Adipocyte (in vitro differentiated cells): ENCODE results near the gene RTN4RL1.

Source experiments
- DNase-seq: peaks from one replicate; pipeline ENCODE4 v3.0.0-alpha.2; 2015; ENCODE audit warnings: low read depth
- H3K27me3 ChIP-seq: replicated peaks from 2 replicates; pipeline ENCODE4 v1.7.0; 2013; ENCODE audit warnings: mild to moderate bottlenecking, low read length, moderate library complexity; ENCODE audit not compliant: control insufficient read depth, insufficient read depth
- H3K36me3 ChIP-seq: 2 replicates; pipeline ENCODE4 v1.7.0; 2013; ENCODE audit warnings: low read length, mild to moderate bottlenecking, moderate library complexity; ENCODE audit not compliant: control insufficient read depth, insufficient read depth, severe bottlenecking
- H3K4me1 ChIP-seq: 2 replicates; pipeline ENCODE4 v1.7.0; 2013; ENCODE audit warnings: mild to moderate bottlenecking, low read length, moderate library complexity; ENCODE audit not compliant: control insufficient read depth, insufficient read depth
- H3K4me3 ChIP-seq: 2 replicates; pipeline ENCODE4 v1.7.0; 2013; ENCODE audit warnings: mild to moderate bottlenecking, low read length, moderate library complexity
- H3K9ac ChIP-seq: 2 replicates; pipeline ENCODE4 v1.7.0; 2013; ENCODE audit warnings: mild to moderate bottlenecking, low read length, moderate library complexity
- H3K9me3 ChIP-seq: 2 replicates; pipeline ENCODE4 v1.7.0; 2013; ENCODE audit warnings: mild to moderate bottlenecking, low read length, moderate library complexity; ENCODE audit not compliant: control insufficient read depth

The RTN4RL1 gene, protein sequence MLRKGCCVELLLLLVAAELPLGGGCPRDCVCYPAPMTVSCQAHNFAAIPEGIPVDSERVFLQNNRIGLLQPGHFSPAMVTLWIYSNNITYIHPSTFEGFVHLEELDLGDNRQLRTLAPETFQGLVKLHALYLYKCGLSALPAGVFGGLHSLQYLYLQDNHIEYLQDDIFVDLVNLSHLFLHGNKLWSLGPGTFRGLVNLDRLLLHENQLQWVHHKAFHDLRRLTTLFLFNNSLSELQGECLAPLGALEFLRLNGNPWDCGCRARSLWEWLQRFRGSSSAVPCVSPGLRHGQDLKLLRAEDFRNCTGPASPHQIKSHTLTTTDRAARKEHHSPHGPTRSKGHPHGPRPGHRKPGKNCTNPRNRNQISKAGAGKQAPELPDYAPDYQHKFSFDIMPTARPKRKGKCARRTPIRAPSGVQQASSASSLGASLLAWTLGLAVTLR

GRCh38 chr17:2025220-2025621 is at the start of gene RTN4RL1:
Gene RTN4RL1, minus strand, starts transcription at chr17:2025334. Its CDS starts 469 bp downstream, at chr17:2024865.
- H3K9me3 ChIP-seq, result no peaks in the 10 kb centered on the region
- peak within 1 kb of the TSS; percentile 88 for H3K9ac ChIP-seq
- H3K4me1 ChIP-seq, result peaks cover 12% of the 10 kb centered on the region
- peak within 1 kb of the TSS; percentile 88 for H3K4me3 ChIP-seq
- H3K27me3 ChIP-seq, result peaks cover 5% of the 10 kb centered on the region
- DNase-seq, result peak; percentile 73
- H3K36me3 ChIP-seq, result no peaks in the 10 kb centered on the region

DNA sequence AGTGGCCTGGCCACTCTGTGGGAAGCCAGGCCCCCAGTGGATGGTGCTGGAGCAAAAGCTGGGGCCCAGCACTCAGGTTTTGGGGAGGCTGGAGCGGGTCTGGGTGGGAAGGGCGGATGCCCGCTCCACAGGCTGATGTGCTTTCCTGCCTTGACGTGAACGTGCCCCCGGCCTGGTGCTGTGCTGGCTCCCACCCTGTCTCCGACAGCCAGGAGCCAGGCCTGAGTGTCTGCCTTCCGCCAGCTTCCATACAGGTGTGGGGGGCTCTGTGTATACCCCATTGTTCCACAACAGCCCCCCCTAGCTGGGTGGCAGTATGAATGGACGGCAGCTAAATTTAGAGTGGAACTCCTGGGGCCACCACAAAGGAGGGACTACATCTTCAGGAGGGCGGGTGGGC is 49.8 kb upstream of the RTN4RL1 start:
- H3K9me3 ChIP-seq, result no peaks in the 10 kb centered on the region
- H3K9ac ChIP-seq, result no peak overlapping the region
- no peak overlapping the region for H3K4me3 ChIP-seq
- peaks cover 45% of the 10 kb centered on the region for H3K36me3 ChIP-seq
- peaks cover 16% of the 10 kb centered on the region for H3K4me1 ChIP-seq
- DNase-seq, result no peak
- no peaks in the 10 kb centered on the region for H3K27me3 ChIP-seq

DNA sequence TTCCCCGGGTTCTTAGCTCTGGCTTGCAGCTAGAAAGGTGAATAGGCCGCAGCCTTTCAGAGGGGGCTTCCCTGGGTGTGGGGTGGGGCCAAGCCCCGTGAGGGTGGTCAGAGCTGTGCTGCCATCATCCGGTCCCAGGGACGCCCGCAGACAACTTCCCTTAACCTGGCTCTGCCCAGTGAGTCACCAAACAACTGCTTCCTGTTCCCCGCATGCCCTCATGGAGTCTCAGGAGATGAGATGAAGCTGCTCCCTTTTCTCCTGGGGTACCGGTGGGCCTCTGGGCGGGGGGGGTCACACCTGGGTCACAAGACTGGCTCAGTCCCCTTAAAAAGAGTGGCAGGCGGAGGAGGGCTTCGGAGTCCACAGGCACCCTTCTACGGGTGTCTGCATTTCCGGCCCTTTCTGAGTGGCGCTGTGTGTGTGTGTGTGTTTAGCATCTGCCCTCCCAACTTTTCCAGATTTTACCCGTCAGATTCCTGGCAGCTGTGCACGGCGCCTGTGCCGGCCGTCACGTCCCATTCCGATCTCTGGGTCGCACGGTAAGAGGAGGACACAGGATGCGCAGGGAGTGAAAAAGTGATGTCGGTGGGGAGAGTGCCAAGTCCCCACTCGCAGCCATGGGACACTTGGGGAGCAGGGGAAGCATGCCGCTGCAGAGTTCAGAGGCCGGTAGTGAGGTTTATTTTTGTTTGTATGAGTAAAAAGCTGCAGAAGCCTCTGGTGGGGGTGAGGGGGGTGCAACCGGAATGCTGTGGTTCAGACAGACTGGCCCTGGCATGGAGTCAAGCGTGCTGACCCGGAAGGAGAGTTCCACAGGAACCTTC is 46.5 kb upstream of the RTN4RL1 start:
- Histone ChIP-seq H3K4me3 (no peak overlapping the region), H3K9ac (no peak overlapping the region), H3K4me1 (peaks cover 40% of the 10 kb centered on the region), H3K27me3 (no peaks in the 10 kb centered on the region), H3K36me3 (peaks cover 23% of the 10 kb centered on the region), H3K9me3 (no peaks in the 10 kb centered on the region)
- no peak for DNase-seq

DNA sequence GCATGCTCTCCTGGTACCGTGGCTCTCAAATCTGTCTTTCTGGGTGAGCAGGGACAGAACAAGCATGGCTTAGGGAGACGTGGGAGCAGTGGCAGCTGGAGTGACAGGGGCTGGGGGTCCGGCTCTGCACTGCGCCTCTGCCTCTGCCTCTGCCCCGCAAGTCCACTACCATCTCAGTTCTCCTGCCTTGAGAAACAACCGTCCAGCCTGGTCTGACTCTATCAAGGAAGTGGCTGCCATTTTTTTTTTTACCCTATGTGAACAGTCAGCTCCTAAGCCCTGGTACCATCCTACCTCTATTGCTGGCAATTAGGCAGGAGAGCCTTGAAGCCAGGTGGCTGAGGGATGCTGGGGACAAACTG is 45.9 kb upstream of the RTN4RL1 start:
- DNase-seq, result no peak
- Histone ChIP-seq H3K9ac (no peak overlapping the region), H3K4me3 (no peak overlapping the region), H3K9me3 (no peaks in the 10 kb centered on the region), H3K36me3 (peaks cover 23% of the 10 kb centered on the region), H3K4me1 (peaks cover 38% of the 10 kb centered on the region), H3K27me3 (no peaks in the 10 kb centered on the region)

DNA sequence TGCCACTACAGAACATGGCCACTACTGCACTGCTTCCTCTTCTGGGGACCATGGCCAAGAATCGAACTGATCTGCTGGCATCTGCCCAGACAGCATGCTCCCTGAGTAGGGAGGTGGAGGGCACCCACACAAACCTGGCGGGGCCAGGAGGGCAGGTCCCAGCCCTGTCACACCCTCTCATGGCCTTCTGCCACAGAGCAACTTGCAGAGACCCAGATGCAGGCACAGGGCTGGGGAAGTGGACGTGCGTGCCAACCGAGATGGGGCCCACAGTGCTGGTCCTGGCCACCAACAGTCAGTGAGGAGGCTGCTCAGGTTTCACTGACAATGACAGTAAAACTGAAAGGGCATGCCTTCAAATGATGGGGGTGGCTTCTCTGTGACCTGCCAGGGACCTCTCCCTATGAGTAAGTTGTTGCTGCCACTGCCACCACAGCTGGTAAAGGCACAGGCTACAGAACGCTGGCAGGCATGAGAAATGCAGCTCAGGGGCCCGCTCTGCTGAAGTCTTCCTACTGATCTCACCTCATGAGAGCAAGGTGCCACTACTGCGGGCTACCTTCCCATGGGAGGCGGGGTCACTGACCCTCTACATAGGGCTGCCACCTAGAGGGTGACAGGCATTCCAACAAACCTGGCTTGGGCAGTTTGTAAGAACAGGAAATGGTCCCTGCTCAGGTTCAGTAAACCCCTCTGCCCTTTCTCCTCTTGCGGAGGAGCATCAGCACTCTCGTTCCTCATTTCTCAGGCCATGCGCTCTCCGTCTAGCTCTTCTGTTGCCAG is 45.3 kb upstream of the RTN4RL1 start:
- peaks cover 38% of the 10 kb centered on the region for H3K4me1 ChIP-seq
- peaks cover 23% of the 10 kb centered on the region for H3K36me3 ChIP-seq
- no peaks in the 10 kb centered on the region for H3K9me3 ChIP-seq
- H3K4me3 ChIP-seq, result no peak overlapping the region
- H3K9ac ChIP-seq, result no peak overlapping the region
- no peak for DNase-seq
- no peaks in the 10 kb centered on the region for H3K27me3 ChIP-seq

DNA sequence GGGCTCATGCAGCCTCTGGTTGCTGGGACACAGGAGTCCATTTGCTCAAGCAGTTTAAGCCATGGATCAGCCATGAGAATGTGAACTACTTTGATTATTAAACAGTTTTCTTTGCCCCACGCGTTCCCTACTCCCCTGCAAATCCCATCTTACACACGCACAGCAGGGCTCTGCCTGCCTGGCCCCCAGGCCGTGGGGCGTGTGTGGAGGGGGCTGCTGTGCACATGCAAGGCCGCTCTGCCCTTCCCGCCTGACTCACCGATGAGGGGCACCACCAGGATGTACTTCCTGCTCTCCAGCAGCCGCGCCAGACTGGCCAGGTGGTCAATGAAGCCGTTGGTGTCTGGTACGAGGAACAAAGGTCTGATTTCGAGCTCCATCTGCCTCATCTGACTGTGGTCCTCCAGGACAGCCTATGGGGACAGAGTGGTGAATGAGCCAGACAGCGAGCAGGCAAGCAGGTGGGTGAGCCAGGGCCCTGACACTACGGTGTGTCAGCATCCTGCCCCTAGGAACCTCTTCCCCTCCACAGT is 43.5 kb upstream of the RTN4RL1 start:
- Histone ChIP-seq H3K9ac (peak overlapping the region; percentile 91), H3K4me1 (peaks cover 54% of the 10 kb centered on the region), H3K9me3 (no peaks in the 10 kb centered on the region), H3K4me3 (no peak overlapping the region), H3K27me3 (no peaks in the 10 kb centered on the region), H3K36me3 (peaks cover 16% of the 10 kb centered on the region)
- DNase-seq, result no peak

DNA sequence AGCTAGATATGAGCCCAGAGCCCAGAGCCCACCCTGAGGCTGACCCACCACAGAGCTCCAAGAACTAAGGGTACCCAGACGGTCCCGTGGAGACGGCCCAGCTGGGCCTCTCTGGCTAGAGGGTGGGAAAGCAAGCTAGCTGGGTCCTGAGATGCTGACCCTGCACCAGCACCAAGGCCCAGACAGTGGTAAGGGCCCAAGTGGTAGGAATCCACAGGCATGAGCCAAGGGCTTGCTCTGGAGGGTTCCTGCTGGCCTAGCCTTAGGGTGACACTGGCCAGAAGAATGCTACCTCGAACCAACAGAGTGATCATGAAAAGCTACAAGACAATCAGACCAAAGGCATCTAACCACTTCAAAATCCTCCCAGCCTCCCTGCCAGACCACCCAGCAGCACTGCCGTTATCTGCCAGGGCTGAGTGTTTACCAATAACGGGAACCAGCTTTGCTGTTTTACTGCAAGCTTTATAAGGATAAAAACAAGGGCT is 42.9 kb upstream of the RTN4RL1 start:
- peak; percentile 59 for DNase-seq
- H3K4me3 ChIP-seq, result no peak overlapping the region
- H3K27me3 ChIP-seq, result no peaks in the 10 kb centered on the region
- H3K36me3 ChIP-seq, result peaks cover 16% of the 10 kb centered on the region
- no peaks in the 10 kb centered on the region for H3K9me3 ChIP-seq
- peaks cover 60% of the 10 kb centered on the region for H3K4me1 ChIP-seq
- H3K9ac ChIP-seq, result peak overlapping the region; percentile 91

- Histone ChIP-seq H3K4me3 (no peak overlapping the region), H3K9me3 (no peaks in the 10 kb centered on the region), H3K36me3 (peaks cover 16% of the 10 kb centered on the region), H3K4me1 (peaks cover 64% of the 10 kb centered on the region), H3K27me3 (no peaks in the 10 kb centered on the region), H3K9ac (peak overlapping the region; percentile 91)
- no peak for DNase-seq
These were observed 42.5 kb upstream of the RTN4RL1 start for GRCh38 chr17:2067608-2068024.

GRCh38 chr17:2067048-2067561 is 42.0 kb upstream of the RTN4RL1 start:
- Histone ChIP-seq H3K9ac (peak overlapping the region; percentile 91), H3K4me1 (peaks cover 69% of the 10 kb centered on the region), H3K36me3 (peaks cover 13% of the 10 kb centered on the region), H3K4me3 (no peak overlapping the region), H3K9me3 (no peaks in the 10 kb centered on the region), H3K27me3 (no peaks in the 10 kb centered on the region)
- no peak for DNase-seq

- Histone ChIP-seq H3K9me3 (no peaks in the 10 kb centered on the region), H3K4me3 (no peak overlapping the region), H3K9ac (peak overlapping the region; percentile 91), H3K27me3 (no peaks in the 10 kb centered on the region), H3K36me3 (peaks cover 2% of the 10 kb centered on the region), H3K4me1 (peaks cover 81% of the 10 kb centered on the region)
- DNase-seq, result no peak
These were observed 40.8 kb upstream of the RTN4RL1 start for GRCh38 chr17:2065949-2066400.
